Cardiac fibroblast (primary cell): ENCODE measurements around the gene CNR1.

Experiments
- DNase-seq, 2 donors: peaks; one replicate each; pipeline versions ENCODE4 v3.0.0 to v3.0.0-alpha.2; 2010; ENCODE audit warnings: low read depth in 2 of 2
- H3K4me3 ChIP-seq, 2 donors: replicated peaks in 1 of 2; 1 replicate in 1 of 2; 2 replicates in 1 of 2; pipeline ENCODE4 v1.5.1; 2011; ENCODE audit warnings: low read depth in 2 of 2, low read length in 2 of 2, mild to moderate bottlenecking in 2 of 2, moderate library complexity in 1 of 2
- CTCF ChIP-seq: IDR thresholded peaks from one replicate; pipeline ENCODE4 v1.5.1; 2011; ENCODE audit warnings: low read depth, mild to moderate bottlenecking, low read length, inconsistent platforms

Gene CNR1

GRCh38 chr6:88179692-88180091 is 13.5 kb upstream of the CNR1 start:
- no peak for TF ChIP-seq CTCF
- DNase-seq, result no peak
- H3K4me3 ChIP-seq, result no peak overlapping the region

GRCh38 chr6:88177961-88178464 is 11.9 kb upstream of the CNR1 start:
- TF ChIP-seq CTCF, result no peak
- DNase-seq, result peak; percentile 24 to 83
- no peak overlapping the region for H3K4me3 ChIP-seq

- H3K4me3 ChIP-seq, result no peak overlapping the region
- DNase-seq, result no peak
- no peak for TF ChIP-seq CTCF
Observed at GRCh38 chr6:88174906-88175305, 8.8 kb upstream of the CNR1 start.

GRCh38 chr6:88171312-88171711 is 5.2 kb upstream of the CNR1 start:
- H3K4me3 ChIP-seq, result no peak overlapping the region
- no peak for TF ChIP-seq CTCF
- no peak for DNase-seq

- TF ChIP-seq CTCF, result no peak
- DNase-seq, result no peak
- H3K4me3 ChIP-seq, result no peak overlapping the region
Observed at GRCh38 chr6:88168362-88168761, 2.2 kb upstream of the CNR1 start.

- no peak for DNase-seq
- no peak for TF ChIP-seq CTCF
- peak overlapping the region in 1 of 2 donors; percentile 80 for H3K4me3 ChIP-seq
Observed at GRCh38 chr6:88167352-88167937, 1.3 kb upstream of the CNR1 start.
